GM13977 (cell line): ENCODE data around the gene PCSK1.
A peak's percentile ranks its signal among the peaks of the same experiment; 100 is the strongest.

Experiments
- DNase-seq: peaks from one replicate; pipeline ENCODE4 v3.0.0; 2012; ENCODE audit warnings: low spot score
- in situ Hi-C: fragments of 300-500 bp; cut with MboI; formaldehyde crosslinking; loops from one replicate; pipeline ENCODE4 v1.12.0; 2022; ENCODE audit warnings: low sequenced_read_pairs, low pct_unique_long_range_greater_than_20kb, mixed read lengths, inconsistent platforms; ENCODE audit not compliant: unreplicated experiment
- TF ChIP-seq, protein P1 (sequence below): IDR thresholded peaks from 2 replicates; pipeline ENCODE4 v1.5.1; 2012; ENCODE audit warnings: mild to moderate bottlenecking, control low read depth; ENCODE audit not compliant: insufficient read depth; ENCODE audit errors: extremely low read depth, missing control alignments

PCSK1 gene

DNA sequence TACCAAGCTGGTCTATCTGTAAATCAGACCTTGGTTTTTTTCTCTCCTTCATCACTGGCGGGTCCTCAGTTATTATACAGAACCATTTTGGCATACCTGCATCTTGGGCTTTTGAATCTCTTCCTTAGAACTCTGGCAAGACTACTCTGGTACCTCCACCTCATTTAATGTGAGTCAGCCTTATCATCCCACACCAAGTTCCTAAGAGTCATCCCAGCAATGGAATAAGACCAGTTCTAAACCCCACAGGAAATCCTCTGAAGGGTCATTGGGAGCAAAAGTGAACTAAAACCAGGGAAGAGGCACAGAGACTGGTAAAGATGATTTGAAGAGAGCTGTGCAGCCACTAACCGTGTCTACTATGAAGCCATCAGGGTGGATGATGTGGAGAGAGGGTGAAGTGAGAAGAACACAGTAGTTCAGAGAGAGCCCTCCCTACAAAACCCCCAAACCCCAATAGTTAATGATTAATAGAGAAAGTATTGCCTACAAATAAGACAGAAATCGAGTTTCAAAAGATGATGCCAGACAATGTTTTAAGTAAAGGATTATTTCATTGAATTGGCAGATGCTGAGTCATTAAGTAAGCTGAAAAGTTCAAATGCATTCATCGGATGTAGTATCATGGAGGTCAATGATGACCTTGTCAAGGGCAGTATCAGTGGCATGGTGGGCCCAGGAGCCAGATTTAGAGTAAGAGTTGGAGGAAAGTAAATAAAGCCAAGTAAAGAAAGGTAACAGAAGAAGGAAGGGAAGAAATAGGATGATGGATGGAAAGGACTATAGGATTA, 85.4 kb downstream of the PCSK1 start:
- DNase-seq: no peak
- in situ Hi-C loops: loop anchor here (10.0 to 25.0 kb wide), 3 partner anchors 87 to 385 kb away; partner anchors contain the start of genes ELL2 and PCSK1
- TF ChIP-seq, protein P1, sequence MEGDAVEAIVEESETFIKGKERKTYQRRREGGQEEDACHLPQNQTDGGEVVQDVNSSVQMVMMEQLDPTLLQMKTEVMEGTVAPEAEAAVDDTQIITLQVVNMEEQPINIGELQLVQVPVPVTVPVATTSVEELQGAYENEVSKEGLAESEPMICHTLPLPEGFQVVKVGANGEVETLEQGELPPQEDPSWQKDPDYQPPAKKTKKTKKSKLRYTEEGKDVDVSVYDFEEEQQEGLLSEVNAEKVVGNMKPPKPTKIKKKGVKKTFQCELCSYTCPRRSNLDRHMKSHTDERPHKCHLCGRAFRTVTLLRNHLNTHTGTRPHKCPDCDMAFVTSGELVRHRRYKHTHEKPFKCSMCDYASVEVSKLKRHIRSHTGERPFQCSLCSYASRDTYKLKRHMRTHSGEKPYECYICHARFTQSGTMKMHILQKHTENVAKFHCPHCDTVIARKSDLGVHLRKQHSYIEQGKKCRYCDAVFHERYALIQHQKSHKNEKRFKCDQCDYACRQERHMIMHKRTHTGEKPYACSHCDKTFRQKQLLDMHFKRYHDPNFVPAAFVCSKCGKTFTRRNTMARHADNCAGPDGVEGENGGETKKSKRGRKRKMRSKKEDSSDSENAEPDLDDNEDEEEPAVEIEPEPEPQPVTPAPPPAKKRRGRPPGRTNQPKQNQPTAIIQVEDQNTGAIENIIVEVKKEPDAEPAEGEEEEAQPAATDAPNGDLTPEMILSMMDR: no peak

GRCh38 chr5:96344678-96345577, 88.1 kb downstream of the PCSK1 start:
- TF ChIP-seq, protein P1: peak; percentile 65
- in situ Hi-C loops: loop anchor here (10.0 to 25.0 kb wide), 3 partner anchors 90 to 383 kb away; partner anchors contain the start of genes ELL2 and PCSK1
- peak; percentile 29 for DNase-seq

GRCh38 chr5:96343094-96343493, 90.0 kb downstream of the PCSK1 start:
- DNase-seq: no peak
- TF ChIP-seq, protein P1: no peak
- in situ Hi-C loops: loop anchor here (10.0 to 25.0 kb wide), 3 partner anchors 92 to 381 kb away; partner anchors contain the start of genes ELL2 and PCSK1

DNA sequence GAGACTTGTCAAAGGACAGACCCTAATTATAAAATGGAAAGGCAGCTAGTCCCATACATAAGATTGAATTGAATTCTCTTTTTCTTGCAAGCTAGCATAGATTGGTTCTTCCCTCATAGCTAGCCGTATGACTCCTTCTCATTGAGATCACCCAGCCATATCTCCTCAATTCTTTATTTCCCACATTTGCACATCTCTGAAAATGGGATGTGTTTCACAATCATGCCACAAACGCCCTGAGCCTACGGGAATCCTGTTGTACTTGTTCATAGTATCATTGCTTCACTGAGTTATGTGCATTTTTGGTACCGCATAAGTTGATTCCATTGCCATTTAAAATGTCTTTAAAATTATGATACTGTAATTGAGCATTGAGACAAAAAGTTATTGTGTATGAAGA, 90.5 kb downstream of the PCSK1 start:
- no peak for DNase-seq
- in situ Hi-C loops: loop anchor here (10.0 to 25.0 kb wide), 3 partner anchors 92 to 380 kb away; partner anchors contain the start of genes ELL2 and PCSK1
- TF ChIP-seq, protein P1: no peak
